Liver (tissue), 9 donors: ENCODE results near the gene STXBP1. TPM values are rescaled to one million over a fixed set of nuclear protein-coding genes. Genes with fewer than 3 reads are reported as not detected.
A peak's percentile ranks its signal among the peaks of the same experiment; 100 is the strongest.

Experiments
- DNase-seq: peaks from one replicate; pipeline ENCODE4 v3.0.0-alpha.2; 2017; ENCODE audit warnings: low spot score
- H3K27ac ChIP-seq, 2 donors: one replicate each; pipeline ENCODE4 v1.7.0; 2013; ENCODE audit warnings: inconsistent platforms in 2 of 2, low read length in 2 of 2, control low read depth in 1 of 2, low read depth in 1 of 2, mild to moderate bottlenecking in 1 of 2
- H3K27me3 ChIP-seq, 4 donors: one replicate each; pipeline versions ENCODE4 v1.6.1 to v1.7.0; 2013; ENCODE audit warnings: low read length in 3 of 4, inconsistent platforms in 1 of 4, mild to moderate bottlenecking in 1 of 4, moderate library complexity in 1 of 4; ENCODE audit not compliant: control insufficient read depth in 4 of 4, insufficient read depth in 4 of 4
- H3K36me3 ChIP-seq, 4 donors: one replicate each; pipeline versions ENCODE4 v1.6.1 to v1.7.0; 2013; ENCODE audit warnings: low read length in 3 of 4, mild to moderate bottlenecking in 3 of 4, low read depth in 1 of 4, moderate library complexity in 1 of 4; ENCODE audit not compliant: control insufficient read depth in 4 of 4, insufficient read depth in 3 of 4
- H3K4me1 ChIP-seq, 4 donors: one replicate each; pipeline versions ENCODE4 v1.6.1 to v1.7.0; 2013; ENCODE audit warnings: low read length in 3 of 4, mild to moderate bottlenecking in 3 of 4, moderate library complexity in 1 of 4; ENCODE audit not compliant: control insufficient read depth in 4 of 4, insufficient read depth in 4 of 4
- H3K4me3 ChIP-seq, 3 donors: one replicate each; pipeline versions ENCODE4 v1.6.1 to v1.7.0; 2013; ENCODE audit warnings: low read length in 3 of 3, control low read depth in 1 of 3, low read depth in 1 of 3, mild to moderate bottlenecking in 1 of 3
- H3K9ac ChIP-seq, 2 donors: one replicate each; pipeline ENCODE4 v1.7.0; 2013; ENCODE audit warnings: low read length in 2 of 2, mild to moderate bottlenecking in 2 of 2, moderate library complexity in 2 of 2, control low read depth in 1 of 2, low read depth in 1 of 2
- H3K9me3 ChIP-seq, 4 donors: one replicate each; pipeline versions ENCODE4 v1.6.1 to v1.7.0; 2013; ENCODE audit warnings: low read length in 3 of 4; ENCODE audit not compliant: control insufficient read depth in 4 of 4
- ATF3 ChIP-seq: IDR thresholded peaks from 2 replicates; pipeline ENCODE4 v1.6.1; 2016; ENCODE audit warnings: antibody characterized with exemption
- EGR1 ChIP-seq, 2 donors: IDR thresholded peaks; 2 replicates each; pipeline ENCODE4 v1.6.1; 2016 to 2018; ENCODE audit warnings: antibody characterized with exemption in 2 of 2, low read depth in 2 of 2
- FOXA1 ChIP-seq: IDR thresholded peaks from 2 replicates; pipeline ENCODE4 v1.6.1; 2016; ENCODE audit warnings: antibody characterized with exemption
- FOXA2 ChIP-seq: IDR thresholded peaks from 2 replicates; pipeline ENCODE4 v1.6.1; 2016; ENCODE audit warnings: antibody characterized with exemption
- GABPA ChIP-seq, 2 donors: IDR thresholded peaks in 1 of 2; conservative IDR thresholded peaks in 1 of 2; 2 replicates each; pipeline ENCODE4 v1.6.1; 2016; ENCODE audit warnings: antibody characterized with exemption in 2 of 2, mild to moderate bottlenecking in 1 of 2, moderate library complexity in 1 of 2
- HNF4A ChIP-seq, 2 donors: conservative IDR thresholded peaks; 2 replicates each; pipeline ENCODE4 v1.6.1; 2016; ENCODE audit warnings: antibody characterized with exemption in 2 of 2, mild to moderate bottlenecking in 2 of 2
- HNF4G ChIP-seq: IDR thresholded peaks from 2 replicates; pipeline ENCODE4 v1.6.1; 2016; ENCODE audit warnings: antibody characterized with exemption
- JUND ChIP-seq, 2 donors: IDR thresholded peaks; 2 replicates each; pipeline ENCODE4 v1.6.1; 2016; ENCODE audit warnings: antibody characterized with exemption in 2 of 2
- MAX ChIP-seq: IDR thresholded peaks from 2 replicates; pipeline ENCODE4 v1.6.1; 2016; ENCODE audit warnings: antibody characterized with exemption
- NR2F2 ChIP-seq: IDR thresholded peaks from 2 replicates; pipeline ENCODE4 v1.6.1; 2016; ENCODE audit warnings: antibody characterized with exemption
- RAD21 ChIP-seq, 2 donors: IDR thresholded peaks; 2 replicates each; pipeline ENCODE4 v1.6.1; 2016; ENCODE audit warnings: antibody characterized with exemption in 2 of 2, mild to moderate bottlenecking in 2 of 2
- REST ChIP-seq: IDR thresholded peaks from 2 replicates; pipeline ENCODE4 v1.6.1; 2016; ENCODE audit warnings: antibody characterized with exemption, mild to moderate bottlenecking
- RXRA ChIP-seq, 2 donors: IDR thresholded peaks; 2 replicates each; pipeline ENCODE4 v1.6.1; 2017 to 2018; ENCODE audit warnings: antibody characterized with exemption in 2 of 2, mild to moderate bottlenecking in 1 of 2
- SP1 ChIP-seq: IDR thresholded peaks from 2 replicates; pipeline ENCODE4 v1.6.1; 2018; ENCODE audit warnings: antibody characterized with exemption, mild to moderate bottlenecking
- TAF1 ChIP-seq: conservative IDR thresholded peaks from 2 replicates; pipeline ENCODE4 v1.6.1; 2016; ENCODE audit warnings: antibody characterized with exemption, mild to moderate bottlenecking
- YY1 ChIP-seq: IDR thresholded peaks from 2 replicates; pipeline ENCODE4 v1.6.1; 2016; ENCODE audit warnings: antibody characterized with exemption, mild to moderate bottlenecking
- WGBS: extraction: QIAGEN DNeasy Blood & Tissue Kit; methylation state at CpG from one replicate; pipeline ENCODE4 v1.1.7; 2013; 5-methylcytosine and 5-hydroxymethylcytosine counted together
- polyA plus RNA-seq, 2 donors: library from polyadenylated mRNA; stranded (reverse) in 1 of 2; unstranded in 1 of 2; fragments of 200-250 nt in 1 of 2; fragments of >200 nt in 1 of 2; fragmentation: Nextera tagmentation in 1 of 2; extraction: Ambion mirVana in 1 of 2; gene quantifications; one replicate each; pipeline versions ENCODE4 v1.2.1 to v1.2.3, GENCODE V29; 2013 to 2015
- total RNA-seq, 2 donors: library from RNA; depleted of rRNA; stranded (reverse); fragments of >200 nt; gene quantifications; one replicate each; pipeline ENCODE4 v1.2.3, GENCODE V29; 2014
- TF ChIP-seq, protein P1 (sequence below): fragments of 150-350 bp; IDR thresholded peaks from 2 replicates; pipeline ENCODE4 v1.5.1; 2017; ENCODE audit warnings: improper control_type of control experiment, low read depth, low read length; ENCODE audit not compliant: missing input control
- TF ChIP-seq, protein P2 (sequence below): IDR thresholded peaks from 2 replicates; pipeline ENCODE4 v1.6.1; 2016; ENCODE audit warnings: antibody characterized with exemption
- donor health status: healthy.
- donor health status: healthy.
- donor health status: healthy.
- donor health status: healthy.
- donor health status: healthy.

STXBP1 gene
- total and polyA plus RNA-seq, 4 donors, result 1.7 to 4.6 (median 2.3) TPM

DNA sequence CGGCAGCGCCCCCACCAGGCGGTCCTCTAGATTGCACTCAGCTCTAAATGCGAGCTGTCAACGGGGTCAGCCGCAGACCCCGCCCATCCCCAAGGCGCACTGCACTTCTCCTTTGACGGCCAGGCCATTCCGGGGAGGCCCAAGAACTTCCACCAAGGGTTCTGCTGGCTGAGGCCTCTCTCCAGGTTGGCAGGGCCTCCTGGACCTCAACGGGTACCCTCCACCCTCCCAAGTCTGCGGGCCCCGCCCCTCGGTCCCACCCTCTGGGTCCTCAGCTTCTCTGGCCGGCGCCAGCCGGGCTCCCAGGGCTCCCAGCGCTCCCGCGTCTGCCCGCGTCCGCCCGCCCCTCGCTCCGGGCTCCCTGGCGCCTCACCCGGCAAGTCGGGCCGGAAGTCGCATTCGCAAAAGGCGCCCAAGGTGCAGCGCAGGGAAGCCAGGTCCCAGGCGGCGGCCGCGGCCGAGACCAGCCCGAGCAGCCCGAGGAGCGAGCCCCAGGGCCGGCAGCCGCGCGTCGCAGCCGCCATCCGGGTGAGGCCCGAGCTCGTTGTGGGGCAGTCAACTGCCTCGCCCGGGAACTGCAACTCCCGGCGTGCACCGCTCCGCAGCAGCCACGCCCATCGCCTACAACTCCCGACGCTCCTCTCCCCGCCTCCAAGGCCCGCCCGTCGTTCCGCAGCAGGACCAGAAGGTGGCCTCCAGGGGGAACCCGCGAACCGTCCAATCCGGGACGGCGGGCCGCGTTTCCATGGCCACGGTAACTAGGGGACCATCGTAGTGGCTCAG, 122.9 kb downstream of the STXBP1 start, which contains the start of gene TOR2A:
Gene TOR2A (minus strand): TSS at position 548 of the 783 bp plus-strand sequence. CDS start 24 bp downstream, at position 524.
- Histone ChIP-seq H3K9me3 (no peaks in the 10 kb centered on the region), H3K4me3 (peak within 1 kb of the TSS; percentile 69 to 74 (median 70)), H3K36me3 (peaks cover 0 to 3% (median 2%) of the 10 kb centered on the region in 4 donors), H3K27ac (peak within 1 kb of the TSS; percentile 74 to 81), H3K9ac (no peak within 1 kb of the TSS), H3K4me1 (peaks cover 0 to 9% (median 7%) of the 10 kb centered on the region in 4 donors), H3K27me3 (no peaks in the 10 kb centered on the region)
- no peak for TF ChIP-seq HNF4G
- TF ChIP-seq GABPA (IDR thresholded peaks at IDR 0.05 in 1 of 2, conservative IDR thresholded peaks at IDR 0.05 in 1 of 2), result peak in 1 of 2 donors; percentile 48
- no peak for TF ChIP-seq TAF1
- TF ChIP-seq NR2F2, result peak; percentile 59
- peak; percentile 64 for TF ChIP-seq SP1
- TF ChIP-seq JUND (IDR thresholded peaks at IDR 0.05), result no peak
- no peak for TF ChIP-seq FOXA2
- TF ChIP-seq HNF4A (conservative IDR thresholded peaks at IDR 0.05), result no peak
- TF ChIP-seq MAX, result no peak
- no peak for TF ChIP-seq REST
- TF ChIP-seq RAD21 (IDR thresholded peaks at IDR 0.05), result peak; percentile 92 to 93
- TF ChIP-seq RXRA (IDR thresholded peaks at IDR 0.05), result peak in 1 of 2 donors; percentile 39
- TF ChIP-seq EGR1 (IDR thresholded peaks at IDR 0.05; ENCODE audit: low read depth in 2 of 2), result no peak
- TF ChIP-seq, protein P1, sequence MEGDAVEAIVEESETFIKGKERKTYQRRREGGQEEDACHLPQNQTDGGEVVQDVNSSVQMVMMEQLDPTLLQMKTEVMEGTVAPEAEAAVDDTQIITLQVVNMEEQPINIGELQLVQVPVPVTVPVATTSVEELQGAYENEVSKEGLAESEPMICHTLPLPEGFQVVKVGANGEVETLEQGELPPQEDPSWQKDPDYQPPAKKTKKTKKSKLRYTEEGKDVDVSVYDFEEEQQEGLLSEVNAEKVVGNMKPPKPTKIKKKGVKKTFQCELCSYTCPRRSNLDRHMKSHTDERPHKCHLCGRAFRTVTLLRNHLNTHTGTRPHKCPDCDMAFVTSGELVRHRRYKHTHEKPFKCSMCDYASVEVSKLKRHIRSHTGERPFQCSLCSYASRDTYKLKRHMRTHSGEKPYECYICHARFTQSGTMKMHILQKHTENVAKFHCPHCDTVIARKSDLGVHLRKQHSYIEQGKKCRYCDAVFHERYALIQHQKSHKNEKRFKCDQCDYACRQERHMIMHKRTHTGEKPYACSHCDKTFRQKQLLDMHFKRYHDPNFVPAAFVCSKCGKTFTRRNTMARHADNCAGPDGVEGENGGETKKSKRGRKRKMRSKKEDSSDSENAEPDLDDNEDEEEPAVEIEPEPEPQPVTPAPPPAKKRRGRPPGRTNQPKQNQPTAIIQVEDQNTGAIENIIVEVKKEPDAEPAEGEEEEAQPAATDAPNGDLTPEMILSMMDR, result peak; percentile 99
- TF ChIP-seq FOXA1, result no peak
- peak; percentile 60 for TF ChIP-seq YY1
- no peak for TF ChIP-seq ATF3
- TF ChIP-seq, protein P2, sequence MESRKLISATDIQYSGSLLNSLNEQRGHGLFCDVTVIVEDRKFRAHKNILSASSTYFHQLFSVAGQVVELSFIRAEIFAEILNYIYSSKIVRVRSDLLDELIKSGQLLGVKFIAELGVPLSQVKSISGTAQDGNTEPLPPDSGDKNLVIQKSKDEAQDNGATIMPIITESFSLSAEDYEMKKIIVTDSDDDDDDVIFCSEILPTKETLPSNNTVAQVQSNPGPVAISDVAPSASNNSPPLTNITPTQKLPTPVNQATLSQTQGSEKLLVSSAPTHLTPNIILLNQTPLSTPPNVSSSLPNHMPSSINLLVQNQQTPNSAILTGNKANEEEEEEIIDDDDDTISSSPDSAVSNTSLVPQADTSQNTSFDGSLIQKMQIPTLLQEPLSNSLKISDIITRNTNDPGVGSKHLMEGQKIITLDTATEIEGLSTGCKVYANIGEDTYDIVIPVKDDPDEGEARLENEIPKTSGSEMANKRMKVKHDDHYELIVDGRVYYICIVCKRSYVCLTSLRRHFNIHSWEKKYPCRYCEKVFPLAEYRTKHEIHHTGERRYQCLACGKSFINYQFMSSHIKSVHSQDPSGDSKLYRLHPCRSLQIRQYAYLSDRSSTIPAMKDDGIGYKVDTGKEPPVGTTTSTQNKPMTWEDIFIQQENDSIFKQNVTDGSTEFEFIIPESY, result no peak
- WGBS, result under 1% methylated on average over 76 of the region's 76 CpGs
- DNase-seq, result peak; percentile 99
